RPMI7951 (cell line): ENCODE data around the gene THEMIS. TPM values are rescaled to one million over a fixed set of nuclear protein-coding genes. Genes with fewer than 3 reads are reported as not detected.
A peak's percentile ranks its signal among the peaks of the same experiment; 100 is the strongest.
"Not testable (repeated sequence)": the region's sequence is repeated elsewhere in the genome, so short reads cannot be mapped to it uniquely, and the experiment has no call there.

Source experiments
- DNase-seq: peaks from one replicate; pipeline ENCODE4 v3.0.0-alpha.2; 2012; ENCODE audit warnings: low read depth
- total RNA-seq: library from RNA; depleted of rRNA; stranded (reverse); fragments of >200 nt; shearing (Covaris generic); gene quantifications from 2 replicates; pipeline ENCODE4 v1.2.3, GENCODE V29; 2014

THEMIS gene
- total RNA-seq, 1 experiment from 2014 or later = not detected

- DNase-seq = no peak
These were observed 104.1 kb downstream of the THEMIS start for GRCh38 chr6:127796713-127797112.

GRCh38 chr6:127794405-127794804 lies 106.5 kb downstream of the THEMIS start:
- DNase-seq = no peak

GRCh38 chr6:127793396-127793795 lies 107.5 kb downstream of the THEMIS start:
- DNase-seq = no peak

- DNase-seq = no peak
These were observed 108.2 kb downstream of the THEMIS start for GRCh38 chr6:127792616-127793015.

GRCh38 chr6:127791779-127792528 lies 108.9 kb downstream of the THEMIS start:
- no peak for DNase-seq

- no peak for DNase-seq
These were observed 110.3 kb downstream of the THEMIS start for GRCh38 chr6:127790571-127790970.

GRCh38 chr6:127786109-127786508 lies 114.7 kb downstream of the THEMIS start:
- no peak for DNase-seq

GRCh38 chr6:127784468-127784867 lies 116.4 kb downstream of the THEMIS start:
- DNase-seq = no peak

- not testable (repeated sequence) for DNase-seq
These were observed 119.1 kb downstream of the THEMIS start for GRCh38 chr6:127781636-127782272.

- peak; percentile 7 for DNase-seq
These were observed 124.5 kb downstream of the THEMIS start for GRCh38 chr6:127776320-127776719.

- DNase-seq = no peak
These were observed 125.5 kb downstream of the THEMIS start for GRCh38 chr6:127775371-127775770.

- no peak for DNase-seq
These were observed 132.1 kb downstream of the THEMIS start for GRCh38 chr6:127768745-127769144.

GRCh38 chr6:127768223-127768622 lies 132.6 kb downstream of the THEMIS start:
- no peak for DNase-seq

- DNase-seq = no peak
These were observed 134.9 kb downstream of the THEMIS start for GRCh38 chr6:127765949-127766348.

- DNase-seq = no peak
These were observed 138.6 kb downstream of the THEMIS start for GRCh38 chr6:127762284-127762683.

- no peak for DNase-seq
These were observed 139.8 kb downstream of the THEMIS start for GRCh38 chr6:127761084-127761483.

GRCh38 chr6:127749095-127749494 lies 151.8 kb downstream of the THEMIS start:
- no peak for DNase-seq

- DNase-seq = no peak
These were observed 152.6 kb downstream of the THEMIS start for GRCh38 chr6:127748290-127748689.

GRCh38 chr6:127738423-127738822 lies 162.4 kb downstream of the THEMIS start:
- DNase-seq = no peak

GRCh38 chr6:127737768-127738167 lies 163.1 kb downstream of the THEMIS start:
- DNase-seq = no peak

GRCh38 chr6:127737009-127737486 lies 163.8 kb downstream of the THEMIS start:
- peak; percentile 63 for DNase-seq

- no peak for DNase-seq
These were observed 167.9 kb downstream of the THEMIS start for GRCh38 chr6:127732927-127733326.

GRCh38 chr6:127727260-127727953 lies 173.5 kb downstream of the THEMIS start:
- no peak for DNase-seq
